ENCODE measurements around the gene PGLYRP2.
A peak's percentile ranks its signal among the peaks of the same experiment; 100 is the strongest.

The PGLYRP2 gene

DNA sequence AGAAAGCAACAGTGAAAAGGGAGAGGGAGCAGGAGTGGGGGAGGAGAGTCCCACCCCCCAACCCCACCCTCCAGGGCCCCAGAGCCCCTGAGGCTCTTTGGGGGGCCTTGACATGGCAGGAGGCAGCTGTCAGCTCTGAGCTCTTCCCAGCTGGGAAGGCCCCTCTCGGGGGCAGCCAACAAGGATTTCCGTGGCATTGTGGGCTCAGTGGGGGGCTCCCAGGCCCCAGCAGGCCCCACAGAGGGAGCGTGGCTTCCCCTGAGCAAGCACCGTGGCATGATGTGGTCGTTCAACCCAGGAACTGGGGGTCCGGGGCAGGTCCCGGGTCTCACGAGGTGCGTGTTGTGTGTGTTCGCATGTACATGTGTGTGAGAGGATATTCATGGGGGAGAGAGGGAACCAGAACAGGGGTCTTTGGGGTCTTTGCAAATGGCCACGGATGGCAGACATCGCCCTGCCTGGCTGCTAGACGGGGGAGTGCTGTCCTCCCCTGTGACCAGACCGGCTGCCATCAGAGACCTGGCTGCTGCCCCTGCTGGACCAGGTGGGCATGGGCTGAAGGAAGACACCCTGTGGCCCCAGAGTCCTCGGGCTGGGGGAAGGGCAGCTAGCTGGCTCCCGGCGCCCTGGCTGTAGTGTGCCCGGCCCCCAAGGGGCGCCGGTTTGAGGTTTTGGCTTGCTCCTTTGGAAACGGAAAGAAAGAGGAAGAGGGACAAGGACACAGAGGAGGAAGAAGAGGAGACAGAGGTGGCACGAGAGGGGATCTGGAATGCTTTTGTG, 56.8 kb downstream of the PGLYRP2 start:
- DNase-seq = no peak

DNA sequence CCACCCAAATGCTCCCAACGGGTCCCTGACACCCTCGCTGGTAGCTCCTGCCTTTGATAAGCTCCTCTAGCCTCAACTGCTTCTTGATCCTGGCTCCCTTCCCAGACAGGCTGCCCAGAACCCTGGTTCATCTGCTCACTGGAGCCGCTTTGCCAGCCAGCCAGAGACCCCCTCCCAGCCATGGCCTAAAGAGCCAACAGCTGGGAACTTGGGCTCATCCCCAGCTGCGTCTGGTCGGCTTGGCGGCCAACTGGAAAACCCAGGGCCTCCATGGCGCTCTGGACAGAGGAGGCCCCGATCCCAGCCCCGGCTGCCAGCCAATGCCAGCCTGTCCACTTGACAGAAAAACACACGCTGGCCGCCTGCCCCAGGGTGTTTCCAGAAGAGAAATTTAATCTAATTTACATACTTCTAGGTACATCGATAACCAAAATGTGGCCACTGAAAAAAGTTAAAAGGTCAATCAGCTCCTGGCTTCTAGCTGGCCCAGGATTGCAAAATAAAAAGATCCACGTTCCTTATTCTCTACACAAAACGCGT, 57.5 kb downstream of the PGLYRP2 start:
- no peak for DNase-seq

DNA sequence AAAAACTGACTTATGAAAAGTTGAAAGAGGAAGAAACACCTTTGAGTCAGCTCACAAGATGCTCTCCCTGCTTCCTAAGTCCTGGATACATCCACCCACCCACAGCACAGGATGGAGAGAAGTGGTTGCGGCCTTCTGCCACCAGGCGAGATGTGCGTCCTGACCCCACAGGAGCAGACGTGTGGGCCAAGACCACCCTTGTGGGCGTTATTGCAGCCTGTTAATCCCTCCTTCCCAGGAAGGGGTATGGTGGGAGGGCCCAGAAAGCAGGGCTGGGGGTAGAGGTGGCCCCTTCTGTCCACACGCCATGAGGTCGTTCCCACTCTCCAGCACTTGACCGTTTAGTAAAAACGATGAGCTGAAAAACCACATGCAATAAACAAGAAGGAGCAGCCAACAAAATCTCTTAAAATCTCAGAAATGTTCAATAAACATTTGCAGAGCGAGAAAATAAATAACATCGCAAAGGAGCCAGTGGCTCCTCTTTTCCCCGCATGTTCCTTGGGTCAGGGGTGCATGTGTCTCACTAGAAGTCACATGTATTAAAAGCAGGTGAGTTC, 58.1 kb downstream of the PGLYRP2 start:
- DNase-seq = no peak

DNA sequence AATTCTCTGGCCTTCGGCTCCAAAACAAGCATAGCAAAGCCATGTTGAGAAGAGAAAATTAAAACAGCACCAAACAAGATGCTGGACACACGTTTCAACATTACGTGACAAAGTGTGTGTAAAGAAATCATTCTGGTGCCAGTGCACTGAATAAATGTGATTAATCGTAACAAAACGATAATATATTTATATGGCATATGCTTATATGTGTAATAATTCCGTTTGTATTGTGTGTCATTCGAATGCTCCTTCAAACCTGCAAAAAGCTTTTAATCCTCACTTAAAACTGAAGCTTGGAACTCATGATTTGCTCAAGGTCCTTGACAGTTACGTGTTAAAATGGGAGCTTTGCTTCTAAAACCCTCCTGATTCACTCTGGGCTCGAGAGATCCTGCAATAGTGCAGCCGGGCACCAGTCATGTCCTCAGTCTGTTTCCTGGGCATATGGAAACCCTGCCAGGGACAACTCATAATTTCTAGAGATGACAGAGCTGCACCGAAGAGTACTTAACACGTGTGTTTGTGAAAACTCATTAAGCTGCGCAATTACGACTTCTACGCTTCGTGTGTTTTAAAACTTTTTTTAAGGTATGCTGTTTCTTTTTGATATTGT, 59.8 kb downstream of the PGLYRP2 start:
- peak; percentile 34 for DNase-seq

Measured in activated CD4-positive, alpha-beta T cell treated with anti-CD3 and anti-CD28 coated beads, Interleukin-2, amount 50 U/mL, for 16 hours (primary cell).